Activated CD8-positive, alpha-beta memory T cell treated with anti-CD3 and anti-CD28 coated beads, Interleukin-2, amount 50 U/mL, for 4 hours (primary cell): ENCODE measurements around the gene NFYB.

Experiments
- DNase-seq: peaks from one replicate; pipeline ENCODE4 v3.0.0-alpha.2; 2020

Gene NFYB

DNA sequence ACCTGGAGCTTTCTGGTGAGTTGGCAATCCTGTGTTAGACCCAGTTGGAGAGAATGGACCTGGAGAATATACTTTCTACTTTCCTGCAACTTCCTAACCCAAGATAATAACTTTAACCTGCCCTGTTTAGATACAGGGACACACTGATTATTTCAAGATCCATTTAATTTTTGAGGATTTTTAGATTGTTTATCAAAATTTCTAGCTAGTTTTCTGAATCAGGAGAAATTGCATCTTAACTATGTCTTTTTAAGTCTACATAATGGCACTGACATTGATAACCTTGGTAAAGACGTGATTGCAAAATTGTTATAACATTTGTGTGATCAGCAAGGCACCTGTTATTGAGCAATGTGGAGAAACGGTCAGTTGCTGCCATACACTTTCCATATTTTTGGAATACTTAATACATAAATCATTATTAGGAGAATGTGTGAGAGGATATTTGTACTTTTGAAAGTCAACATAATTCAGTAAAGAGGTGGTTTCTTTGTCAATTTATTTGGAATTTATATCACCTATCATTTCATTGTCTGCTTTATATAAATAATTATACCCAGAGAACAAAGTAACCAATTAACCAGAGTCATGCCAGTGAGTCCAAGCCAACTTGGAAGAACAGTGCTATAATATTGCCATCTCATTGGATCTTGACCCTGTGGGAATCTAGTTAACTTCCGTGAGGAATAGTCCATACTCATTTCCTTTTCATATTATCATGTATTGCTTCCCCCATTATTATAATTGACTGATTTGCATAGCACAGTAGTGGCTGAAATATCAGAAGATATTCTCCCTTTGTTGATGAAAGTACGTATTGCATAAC lies 28.4 kb downstream of the NFYB start:
- DNase-seq: no peak

- DNase-seq: peak; percentile 90
Observed at GRCh38 chr12:104108755-104109445, 29.1 kb downstream of the NFYB start.

GRCh38 chr12:104106965-104107364 lies 31.0 kb downstream of the NFYB start:
- DNase-seq: no peak

DNA sequence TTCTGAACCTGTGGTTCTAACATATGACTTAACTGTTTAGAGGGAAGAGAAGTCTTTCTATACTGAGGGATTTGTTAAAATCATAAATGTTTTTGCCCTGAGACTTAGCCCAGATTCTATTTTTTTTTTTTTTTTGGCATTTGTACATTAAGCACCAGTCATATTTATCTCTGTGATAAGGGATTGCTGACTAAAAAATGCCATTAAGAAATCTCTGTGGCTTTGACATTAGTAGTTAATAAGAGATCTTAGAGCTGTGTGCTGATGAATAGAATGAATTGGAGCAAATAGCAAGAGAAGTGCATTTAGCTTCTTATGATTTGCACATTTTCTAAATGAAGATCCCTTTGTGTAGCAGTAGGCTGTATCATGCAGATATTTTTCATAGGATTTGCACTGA lies 32.5 kb downstream of the NFYB start:
- DNase-seq: no peak

DNA sequence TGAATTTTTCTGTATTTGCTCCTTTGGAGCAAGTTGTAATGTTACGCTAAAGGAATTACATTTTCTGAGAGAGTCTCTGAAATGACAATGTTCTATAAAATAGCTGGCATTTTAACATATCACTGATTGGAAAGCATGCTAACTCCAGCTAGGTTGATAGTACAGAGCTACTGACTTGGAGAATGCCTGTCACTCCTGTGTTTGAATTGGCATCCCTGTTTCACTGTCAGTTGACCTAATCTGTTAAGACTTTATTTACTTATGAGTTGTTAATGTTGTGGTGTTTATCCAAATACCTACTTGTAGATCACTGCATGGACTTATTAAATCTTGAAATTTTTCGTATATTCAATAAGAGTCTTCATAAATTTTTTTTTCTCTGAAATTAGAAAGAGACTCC lies 40.1 kb downstream of the NFYB start:
- no peak for DNase-seq

- DNase-seq: no peak
Observed at GRCh38 chr12:104095289-104095688, 42.7 kb downstream of the NFYB start.

DNA sequence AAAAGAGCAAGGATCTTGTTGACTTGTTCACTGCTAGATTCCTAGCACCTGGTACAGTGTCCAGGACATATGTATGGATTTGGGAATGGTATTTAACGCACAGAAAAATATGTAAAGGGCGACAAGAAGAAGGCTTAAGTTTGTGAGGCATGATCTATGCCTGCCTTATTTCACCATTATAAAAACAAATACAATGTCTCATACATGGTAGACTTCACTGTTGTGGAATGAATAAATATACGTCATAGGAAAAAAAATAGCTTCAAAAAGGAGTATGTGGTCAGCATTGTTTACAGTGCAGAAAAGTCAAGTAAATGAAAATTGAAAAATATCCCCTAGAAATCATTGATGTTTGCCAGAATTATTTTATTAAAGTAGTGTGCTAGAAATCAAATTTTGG lies 43.7 kb downstream of the NFYB start:
- DNase-seq: no peak

- DNase-seq: no peak
Observed at GRCh38 chr12:104091136-104091535, 46.9 kb downstream of the NFYB start.

DNA sequence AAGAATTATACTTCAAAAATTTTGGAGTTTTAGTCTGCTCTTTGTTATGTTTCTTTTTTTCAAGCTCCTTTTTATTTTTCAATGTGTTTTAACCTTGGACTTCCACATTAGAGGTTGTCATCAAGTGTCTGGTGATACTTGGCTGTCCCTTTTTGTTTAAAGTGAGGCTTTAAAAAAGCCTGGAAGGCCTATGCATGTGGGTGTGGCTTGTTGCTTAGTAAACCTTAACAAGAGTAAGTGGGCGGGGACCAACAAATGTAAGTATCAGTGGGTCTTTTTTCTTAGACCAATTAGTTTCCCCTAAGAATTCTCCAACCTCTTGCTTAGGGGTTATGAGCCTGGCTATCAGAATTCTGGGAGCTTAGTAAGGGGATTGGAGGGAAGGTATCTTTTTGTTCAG lies 47.3 kb downstream of the NFYB start:
- DNase-seq: no peak

DNA sequence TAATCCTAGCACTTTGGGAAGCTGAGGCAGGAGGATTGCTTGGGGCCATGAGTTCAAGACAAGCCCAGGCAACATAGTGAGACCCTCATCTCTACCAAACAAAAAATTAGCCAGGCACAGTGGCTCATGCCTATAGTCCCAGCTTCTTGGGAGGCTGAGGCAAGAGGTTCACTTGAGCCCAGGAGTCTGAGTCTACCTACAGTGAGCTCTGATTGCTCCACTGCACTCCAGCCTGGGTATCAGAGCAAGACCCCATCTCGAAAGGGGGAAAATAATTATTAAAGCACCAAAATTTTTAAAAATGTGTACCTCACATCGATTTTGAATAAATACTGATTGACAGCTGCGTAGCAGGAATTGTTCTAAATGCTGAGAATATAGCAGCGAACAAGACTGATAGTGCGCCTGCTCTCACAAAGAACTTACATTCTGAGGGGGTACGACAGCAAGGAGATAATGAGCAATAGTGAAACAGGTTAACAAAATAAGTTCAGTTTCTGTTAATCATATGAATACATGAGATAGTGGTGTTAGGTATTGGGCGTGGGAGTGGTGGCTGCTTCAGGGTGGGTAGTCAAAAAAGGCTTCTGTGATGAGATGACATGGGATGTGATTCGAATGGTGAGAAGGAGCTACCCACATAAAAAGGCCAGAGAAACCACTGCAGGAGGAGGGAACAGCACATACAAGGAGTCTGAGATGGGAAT lies 54.1 kb downstream of the NFYB start:
- no peak for DNase-seq

DNA sequence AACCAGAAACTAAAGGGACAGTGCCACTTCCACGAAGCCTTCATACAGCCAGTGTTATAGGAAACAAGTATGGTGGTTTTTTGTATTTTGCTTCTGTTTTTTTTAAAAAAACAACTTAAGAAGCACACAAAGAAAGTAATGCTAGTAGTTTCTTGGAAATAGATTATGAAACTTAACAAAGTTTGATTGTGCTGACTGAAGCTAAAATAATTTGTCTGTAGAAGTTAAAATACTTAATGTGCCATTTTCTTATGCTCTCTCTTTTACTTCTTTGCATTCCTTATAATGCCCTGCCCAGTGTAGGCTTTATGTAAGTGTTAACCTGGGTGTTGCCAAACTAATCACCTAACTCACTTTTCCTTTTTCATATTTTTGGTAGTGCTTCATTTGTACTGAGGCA lies 57.2 kb downstream of the NFYB start:
- no peak for DNase-seq

DNA sequence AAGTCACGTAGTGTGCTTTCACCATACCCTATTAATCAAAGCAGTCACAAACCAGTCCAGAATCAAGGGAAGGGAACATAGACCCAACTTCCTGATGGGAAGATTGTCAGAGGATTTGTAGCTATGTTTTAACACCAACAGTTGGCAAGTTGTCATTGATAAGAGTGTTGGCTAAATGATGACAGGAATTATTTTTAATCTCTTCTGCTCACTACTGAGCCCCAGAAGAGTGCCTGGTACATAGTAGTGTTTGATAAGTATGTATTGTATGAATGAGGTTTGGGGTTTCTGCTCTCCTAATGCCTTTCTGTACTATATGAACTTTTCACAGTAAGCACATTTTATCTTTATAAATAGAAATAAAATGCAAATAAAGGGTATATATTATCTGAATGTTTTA lies 59.0 kb downstream of the NFYB start:
- no peak for DNase-seq

- DNase-seq: no peak
Observed at GRCh38 chr12:104073699-104074098, 64.3 kb downstream of the NFYB start.

DNA sequence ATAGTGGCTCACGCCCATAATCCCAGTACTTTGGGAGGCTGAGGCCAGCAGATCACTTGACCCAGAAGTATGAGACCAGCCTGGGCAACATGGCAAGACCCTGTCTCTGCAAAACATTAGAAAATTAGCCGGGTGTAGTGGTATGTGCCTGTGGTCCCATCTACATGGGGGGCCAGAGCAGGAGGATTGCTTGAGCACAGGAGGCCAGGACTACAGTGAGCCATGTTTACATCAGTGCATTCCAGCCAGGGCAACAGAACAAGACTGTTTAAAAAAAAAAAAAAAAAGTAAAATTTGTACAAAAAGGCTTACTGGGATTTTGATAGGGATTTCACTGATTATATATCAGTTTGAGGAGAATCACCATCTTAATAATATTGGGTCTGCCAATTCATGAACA lies 65.9 kb downstream of the NFYB start:
- DNase-seq: no peak
